Aorta (tissue), 5 donors: ENCODE data around the gene MEGF8. TPM values are rescaled to one million over a fixed set of nuclear protein-coding genes. Genes with fewer than 3 reads are reported as not detected.

Experiments
- ATAC-seq: fragments of 200-7000 bp; cut with Tn5 transposase; one replicate; pipeline ENCODE4 v1.9.1; 2022; ENCODE audit warnings: moderate library complexity; ENCODE audit not compliant: low FRiP score
- DNase-seq, 2 donors: peaks; one replicate each; pipeline ENCODE4 v3.0.0-alpha.2; 2020
- H3K27ac ChIP-seq, 2 donors: one replicate each; pipeline ENCODE4 v1.5.1; 2013; ENCODE audit warnings: low read length in 2 of 2, mild to moderate bottlenecking in 2 of 2, moderate library complexity in 2 of 2, control low read depth in 1 of 2, inconsistent platforms in 1 of 2, low read depth in 1 of 2
- H3K27me3 ChIP-seq, 2 donors: one replicate each; pipeline ENCODE4 v1.6.1; 2013; ENCODE audit warnings: control low read depth in 1 of 2, low read length in 1 of 2, mild to moderate bottlenecking in 1 of 2, moderate library complexity in 1 of 2; ENCODE audit not compliant: insufficient read depth in 2 of 2, control insufficient read depth in 1 of 2
- H3K36me3 ChIP-seq, 2 donors: one replicate each; pipeline ENCODE4 v1.6.1; 2013; ENCODE audit warnings: control low read depth in 1 of 2, low read length in 1 of 2, mild to moderate bottlenecking in 1 of 2; ENCODE audit not compliant: insufficient read depth in 2 of 2, control insufficient read depth in 1 of 2
- H3K4me1 ChIP-seq, 2 donors: one replicate each; pipeline ENCODE4 v1.6.1; 2013; ENCODE audit warnings: low read length in 2 of 2, control low read depth in 1 of 2, mild to moderate bottlenecking in 1 of 2, moderate library complexity in 1 of 2; ENCODE audit not compliant: insufficient read depth in 2 of 2, control insufficient read depth in 1 of 2
- H3K4me3 ChIP-seq, 2 donors: one replicate each; pipeline ENCODE4 v1.5.1; 2013; ENCODE audit warnings: low read length in 2 of 2, control low read depth in 1 of 2, mild to moderate bottlenecking in 1 of 2
- H3K9me3 ChIP-seq: one replicate; pipeline ENCODE4 v1.6.1; 2013; ENCODE audit warnings: mild to moderate bottlenecking, low read length; ENCODE audit not compliant: control insufficient read depth
- WGBS, 2 donors: extraction: QIAGEN DNeasy Blood & Tissue Kit; methylation state at CpG; one replicate each; pipeline ENCODE4 v1.1.7; 2013; 5-methylcytosine and 5-hydroxymethylcytosine counted together
- intact Hi-C, 2 donors: fragments of 100-400 bp; cut with DNase I; formaldehyde crosslinking; loops; one replicate each; pipeline versions ENCODE4 v1.14.2 to v1.15.0; 2022
- polyA plus RNA-seq, 2 donors: library from polyadenylated mRNA; stranded (reverse); fragments of 200-250 nt; gene quantifications; one replicate each; pipeline ENCODE4 v1.2.3, GENCODE V29; 2013
- total RNA-seq, 2 donors: library from RNA; stranded (reverse); fragmentation: NEBNext Ultra II Directional; extraction: Animal tissue kit (Norgen Biotek cat#: 25700); gene quantifications; one replicate each; pipeline ENCODE4 v1.2.1, GENCODE V29; 2021
- donor health status: healthy with polysubstance abuse.
- donor health status: Bipolar disorder and iron deficiency.
- donor health status: DM: no; HTN: no; CAD: no.
- donor health status: DM: no; HTN: no; CAD: no.
- donor health status: DM: yes; HTN: yes; CAD: no.

The MEGF8 gene
- total and polyA plus RNA-seq, 4 donors = 5.9 to 26.4 (median 12.3) TPM

GRCh38 chr19:42284591-42285341 is 40.7 kb upstream of the MEGF8 start:
- intact Hi-C loops = no loop called here
- Histone ChIP-seq H3K27me3 (no peaks in the 10 kb centered on the region), H3K4me1 (peaks cover 0 to 3% of the 10 kb centered on the region in 2 donors), H3K9me3 (no peaks in the 10 kb centered on the region), H3K27ac (peak overlapping the region in 1 of 2 donors; percentile 3), H3K36me3 (peaks cover 0 to 4% of the 10 kb centered on the region in 2 donors), H3K4me3 (peak overlapping the region; percentile 24 to 45)
- DNase-seq = peak in 1 of 2 donors; percentile 81
- 2 to 3% methylated on average over 25 to 41 of the region's 41 CpGs for WGBS, 2 donors
- ATAC-seq = no peak

GRCh38 chr19:42285541-42285941 is 39.9 kb upstream of the MEGF8 start:
- no peaks in the 10 kb centered on the region for H3K27me3 ChIP-seq
- WGBS, 2 donors = 19 to 21% methylated on average over 5 of the region's 5 CpGs
- no peak overlapping the region for H3K27ac ChIP-seq
- peaks cover 0 to 3% of the 10 kb centered on the region in 2 donors for H3K4me1 ChIP-seq
- ATAC-seq (no peak), DNase-seq (no peak)
- H3K9me3 ChIP-seq = no peaks in the 10 kb centered on the region
- intact Hi-C loops = no loop called here
- H3K36me3 ChIP-seq = peaks cover 0 to 8% of the 10 kb centered on the region in 2 donors
- no peak overlapping the region for H3K4me3 ChIP-seq

- H3K9me3 ChIP-seq = no peaks in the 10 kb centered on the region
- H3K27me3 ChIP-seq = no peaks in the 10 kb centered on the region
- WGBS, 2 donors = 8 to 18% methylated on average over 6 of the region's 6 CpGs
- intact Hi-C loops = no loop called here
- DNase-seq (no peak), ATAC-seq (no peak)
- no peak overlapping the region for H3K27ac ChIP-seq
- peaks cover 0 to 3% of the 10 kb centered on the region in 2 donors for H3K4me1 ChIP-seq
- no peak overlapping the region for H3K4me3 ChIP-seq
- H3K36me3 ChIP-seq = peaks cover 0 to 10% of the 10 kb centered on the region in 2 donors
Observed at GRCh38 chr19:42285988-42286348, 39.5 kb upstream of the MEGF8 start.

- peaks cover 0 to 3% of the 10 kb centered on the region in 2 donors for H3K4me1 ChIP-seq
- no peaks in the 10 kb centered on the region for H3K27me3 ChIP-seq
Observed at GRCh38 chr19:42286349-42287016, 39.0 kb upstream of the MEGF8 start.

GRCh38 chr19:42287017-42287826 is 38.2 kb upstream of the MEGF8 start:
- no peak overlapping the region for H3K4me3 ChIP-seq
- H3K36me3 ChIP-seq = peaks cover 0 to 12% of the 10 kb centered on the region in 2 donors
- H3K27me3 ChIP-seq = no peaks in the 10 kb centered on the region

More at GRCh38 chr19:42286349-42287016, 39.0 kb upstream of the MEGF8 start:
- Histone ChIP-seq H3K27ac (no peak overlapping the region), H3K4me3 (no peak overlapping the region), H3K9me3 (no peaks in the 10 kb centered on the region), H3K36me3 (peaks cover 0 to 12% of the 10 kb centered on the region in 2 donors)
- intact Hi-C loops = no loop called here
- DNase-seq = peak; percentile 69 to 88
- 9 to 17% methylated on average over 13 of the region's 13 CpGs for WGBS, 2 donors
- no peak for ATAC-seq

GRCh38 chr19:42287827-42288107 is 37.7 kb upstream of the MEGF8 start:
- 87 to 92% methylated on average over 10 of the region's 10 CpGs for WGBS, 2 donors
- no peak for DNase-seq
- Histone ChIP-seq H3K4me1 (peaks cover 0 to 3% of the 10 kb centered on the region in 2 donors), H3K4me3 (no peak overlapping the region), H3K27ac (no peak overlapping the region), H3K27me3 (no peaks in the 10 kb centered on the region), H3K9me3 (no peaks in the 10 kb centered on the region), H3K36me3 (peaks cover 0 to 12% of the 10 kb centered on the region in 2 donors)
- intact Hi-C loops = no loop called here
- ATAC-seq = no peak

More at GRCh38 chr19:42287017-42287826, 38.2 kb upstream of the MEGF8 start:
- Histone ChIP-seq H3K27ac (no peak overlapping the region), H3K4me1 (peaks cover 0 to 3% of the 10 kb centered on the region in 2 donors), H3K9me3 (no peaks in the 10 kb centered on the region)
- WGBS, 2 donors = 85 to 89% methylated on average over 26 to 30 of the region's 30 CpGs
- intact Hi-C loops = no loop called here
- peak in 1 of 2 donors; percentile 47 for DNase-seq
- ATAC-seq = no peak

- DNase-seq (no peak), ATAC-seq (no peak)
- no peaks in the 10 kb centered on the region for H3K9me3 ChIP-seq
- H3K4me1 ChIP-seq = peaks cover 0 to 3% of the 10 kb centered on the region in 2 donors
- intact Hi-C loops = no loop called here
- no peaks in the 10 kb centered on the region for H3K27me3 ChIP-seq
- H3K27ac ChIP-seq = no peak overlapping the region
- H3K4me3 ChIP-seq = no peak overlapping the region
- peaks cover 0 to 12% of the 10 kb centered on the region in 2 donors for H3K36me3 ChIP-seq
- 77 to 86% methylated on average over 4 of the region's 4 CpGs for WGBS, 2 donors
Observed at GRCh38 chr19:42288387-42288786, 37.0 kb upstream of the MEGF8 start.

GRCh38 chr19:42288881-42289555 is 36.4 kb upstream of the MEGF8 start:
- intact Hi-C loops = no loop called here
- DNase-seq (no peak), ATAC-seq (no peak)
- Histone ChIP-seq H3K9me3 (no peaks in the 10 kb centered on the region), H3K36me3 (peaks cover 0 to 12% of the 10 kb centered on the region in 2 donors), H3K4me3 (no peak overlapping the region), H3K27ac (no peak overlapping the region), H3K4me1 (peaks cover 0 to 3% of the 10 kb centered on the region in 2 donors), H3K27me3 (no peaks in the 10 kb centered on the region)
- WGBS, 2 donors = 83 to 84% methylated on average over 22 of the region's 22 CpGs
